NK-92 (cell line): ENCODE data around the gene SLC1A7.

Experiments
- DNase-seq: peaks from one replicate; lab custom pipeline; 2025; ENCODE audit not compliant: unreplicated experiment; lab: John Stamatoyannopoulos, UW

SLC1A7 gene

DNA sequence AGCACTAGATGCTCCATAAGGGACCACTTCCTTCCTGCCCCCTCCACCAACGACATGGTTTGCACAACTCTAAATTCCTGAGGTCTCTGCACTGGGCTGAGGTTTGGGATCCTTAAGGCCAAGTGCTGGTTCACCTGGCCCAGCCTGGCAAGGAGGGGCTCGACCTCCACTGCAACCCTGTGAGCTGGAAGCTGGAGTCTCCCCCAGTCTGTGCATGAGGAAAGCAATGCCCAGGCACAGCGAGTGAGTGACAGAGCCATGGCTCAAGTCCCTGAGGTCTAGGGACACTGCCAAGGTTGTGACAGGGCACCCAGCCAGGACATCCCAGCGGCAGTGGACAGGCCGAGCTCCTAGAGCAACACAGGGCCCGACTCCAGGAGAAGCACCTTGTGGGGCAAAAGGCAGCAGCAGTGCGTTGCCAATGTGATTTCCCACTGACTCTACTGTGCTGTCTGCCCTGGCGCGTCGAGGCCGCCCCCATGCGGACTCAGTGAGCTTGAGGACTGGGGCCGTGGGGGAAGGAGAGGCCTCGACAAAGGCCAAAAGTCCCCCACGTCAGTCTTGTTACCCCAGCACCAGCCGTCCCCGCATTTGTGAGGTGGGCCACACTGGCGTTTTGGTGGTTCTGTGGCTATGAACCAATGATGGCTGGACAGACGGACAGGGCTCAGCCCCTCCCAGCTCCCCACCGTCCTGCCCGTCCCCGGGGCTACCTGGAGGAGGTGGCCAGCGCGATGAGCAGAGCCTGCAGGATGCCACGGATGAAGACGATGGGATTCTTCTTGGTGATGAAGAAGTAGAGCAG is 50.4 kb downstream of the SLC1A7 start:
- DNase-seq: no peak

DNA sequence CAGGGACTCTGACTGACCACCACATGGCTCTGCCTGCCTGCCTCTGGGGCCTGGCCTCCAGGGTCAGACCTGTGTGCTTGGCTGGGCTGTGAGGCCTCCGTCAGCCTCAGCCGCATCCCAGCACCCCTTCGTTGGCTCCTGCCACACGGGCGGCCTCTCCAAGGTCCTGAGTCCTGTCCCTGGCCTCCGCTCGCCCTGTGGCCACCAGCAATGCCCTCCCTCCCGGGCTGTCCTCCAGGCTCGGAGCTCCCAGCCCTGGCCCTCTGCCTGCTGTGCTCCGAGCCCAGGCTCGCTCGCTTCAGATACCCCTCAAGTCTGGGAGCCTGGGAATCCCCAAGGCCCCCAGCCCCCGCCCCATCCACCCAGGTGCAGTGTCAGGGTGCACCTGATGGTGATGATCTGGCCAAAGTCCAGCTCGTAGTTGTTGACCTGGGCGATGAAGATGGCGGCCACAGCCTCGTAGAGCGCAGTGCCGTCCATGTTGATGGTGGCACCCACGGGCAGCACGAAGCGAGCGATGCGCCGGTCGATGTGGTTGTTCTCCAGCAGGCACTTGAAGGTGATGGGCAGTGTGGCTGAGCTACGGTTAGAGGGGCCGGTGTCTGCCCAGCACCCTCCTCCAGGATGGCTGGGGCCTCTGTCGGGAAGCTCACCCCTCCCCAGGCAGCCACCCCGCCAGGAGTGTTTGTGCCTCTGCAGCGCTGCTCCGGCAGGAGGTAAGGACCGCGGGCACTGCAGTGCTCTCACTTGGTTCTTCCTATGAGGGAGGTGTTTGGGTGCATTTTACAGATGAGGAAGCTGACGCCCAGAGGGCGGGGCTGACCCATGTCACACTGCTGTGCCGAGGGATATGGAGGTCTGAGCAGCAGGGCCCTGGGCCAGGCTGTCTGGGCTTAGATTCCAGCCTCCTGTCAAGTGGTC is 52.0 kb downstream of the SLC1A7 start:
- no peak for DNase-seq

- no peak for DNase-seq
Measured at GRCh38 chr1:53089478-53090226, 52.8 kb downstream of the SLC1A7 start.

DNA sequence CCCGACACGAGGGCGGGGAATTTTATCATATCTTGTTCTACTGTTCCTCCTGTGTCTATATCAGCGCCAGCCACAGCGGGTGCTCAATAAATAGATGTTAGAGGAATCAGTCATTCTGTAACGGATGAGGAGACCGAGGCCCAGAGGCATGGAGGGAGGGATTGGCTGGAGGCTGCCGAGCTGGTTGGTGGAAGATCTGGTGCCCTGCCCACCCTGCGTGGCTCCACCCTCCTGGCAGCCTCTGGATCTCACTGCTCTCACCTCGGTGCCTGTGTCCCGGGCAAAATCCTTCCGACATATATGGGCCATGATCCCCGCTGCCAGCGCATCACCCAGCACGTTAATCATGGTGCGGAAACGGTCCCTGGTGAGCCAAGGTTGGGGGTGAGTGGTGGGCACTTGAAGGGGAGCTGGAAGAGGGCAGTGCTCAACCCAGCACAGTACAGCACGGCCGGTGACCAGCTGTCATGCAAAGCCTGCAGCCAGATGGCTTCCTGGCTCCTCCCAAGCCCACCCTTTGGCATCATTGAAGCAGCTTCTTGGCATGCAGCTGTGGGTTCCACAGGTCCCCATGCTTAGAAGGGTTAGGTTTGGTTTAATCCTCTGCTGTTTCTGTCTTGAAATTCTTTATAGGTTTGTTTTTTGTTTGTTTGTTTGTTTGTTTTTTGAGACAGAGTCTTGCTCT is 53.7 kb downstream of the SLC1A7 start:
- DNase-seq: no peak

- DNase-seq: no peak
Measured at GRCh38 chr1:53087332-53088285, 54.8 kb downstream of the SLC1A7 start.

DNA sequence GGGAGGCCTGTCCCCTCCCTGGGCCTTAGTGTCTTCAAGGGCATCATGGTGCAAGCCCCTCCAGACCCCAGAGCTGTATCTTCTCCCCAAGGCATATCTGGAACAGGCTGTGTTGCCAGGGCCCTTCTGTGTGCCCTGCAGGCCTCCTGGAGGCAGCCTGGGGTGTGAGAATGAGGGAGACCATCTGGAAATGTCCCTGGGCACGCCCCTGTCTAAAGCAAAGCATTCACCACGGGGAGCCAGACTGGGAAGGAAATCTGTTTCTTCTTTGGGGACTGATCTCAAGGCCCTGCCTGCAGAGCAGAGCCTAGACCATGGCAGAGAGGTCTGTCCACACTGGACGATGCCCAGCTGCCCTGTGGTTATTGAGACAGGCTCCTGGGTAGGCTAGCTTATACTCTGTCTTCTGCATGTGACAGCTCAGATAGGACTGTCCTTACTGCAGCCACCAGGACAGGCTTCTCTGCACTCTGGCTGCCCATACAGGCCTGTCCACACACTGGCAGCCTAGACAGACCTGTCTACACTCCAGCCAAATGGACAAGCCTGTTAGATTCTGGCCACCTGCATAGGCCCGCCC is 55.9 kb downstream of the SLC1A7 start:
- DNase-seq: no peak

DNA sequence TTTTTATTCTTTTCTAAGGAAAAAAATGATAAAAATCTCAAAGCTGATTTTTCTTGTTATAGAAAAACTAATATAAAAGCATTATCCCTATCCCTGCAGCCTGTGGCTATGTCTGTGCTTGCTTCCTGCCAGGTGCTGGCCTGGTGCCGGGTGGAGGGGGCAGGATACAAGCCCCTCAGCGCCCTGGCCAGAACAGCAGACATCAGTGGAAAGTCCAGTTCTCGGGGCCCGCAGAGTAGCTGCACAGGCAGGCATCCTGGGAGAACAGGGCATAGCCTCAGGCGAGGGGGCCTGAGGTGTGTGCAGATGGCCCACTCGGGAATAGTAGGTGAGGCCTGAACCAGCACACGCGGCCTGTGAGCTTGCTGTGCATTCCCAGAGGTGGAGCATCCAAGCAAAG is 57.0 kb downstream of the SLC1A7 start:
- no peak for DNase-seq

DNA sequence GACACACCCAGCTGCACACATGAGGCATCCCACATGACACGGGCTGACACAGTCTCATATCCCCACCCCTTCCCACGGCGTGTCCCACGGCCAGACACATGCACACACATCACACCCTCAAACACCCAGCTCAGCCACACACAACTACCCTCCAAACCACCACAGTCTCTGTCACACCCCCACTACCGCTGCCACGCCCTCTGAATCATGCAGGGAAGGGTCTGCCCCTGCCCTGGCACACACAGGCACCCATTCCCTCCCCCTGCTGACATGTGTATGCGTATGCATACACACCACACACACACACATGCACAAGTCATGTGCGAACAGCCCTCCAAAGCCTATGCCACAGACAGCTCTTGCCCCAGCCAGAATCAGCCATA is 57.9 kb downstream of the SLC1A7 start:
- no peak for DNase-seq

DNA sequence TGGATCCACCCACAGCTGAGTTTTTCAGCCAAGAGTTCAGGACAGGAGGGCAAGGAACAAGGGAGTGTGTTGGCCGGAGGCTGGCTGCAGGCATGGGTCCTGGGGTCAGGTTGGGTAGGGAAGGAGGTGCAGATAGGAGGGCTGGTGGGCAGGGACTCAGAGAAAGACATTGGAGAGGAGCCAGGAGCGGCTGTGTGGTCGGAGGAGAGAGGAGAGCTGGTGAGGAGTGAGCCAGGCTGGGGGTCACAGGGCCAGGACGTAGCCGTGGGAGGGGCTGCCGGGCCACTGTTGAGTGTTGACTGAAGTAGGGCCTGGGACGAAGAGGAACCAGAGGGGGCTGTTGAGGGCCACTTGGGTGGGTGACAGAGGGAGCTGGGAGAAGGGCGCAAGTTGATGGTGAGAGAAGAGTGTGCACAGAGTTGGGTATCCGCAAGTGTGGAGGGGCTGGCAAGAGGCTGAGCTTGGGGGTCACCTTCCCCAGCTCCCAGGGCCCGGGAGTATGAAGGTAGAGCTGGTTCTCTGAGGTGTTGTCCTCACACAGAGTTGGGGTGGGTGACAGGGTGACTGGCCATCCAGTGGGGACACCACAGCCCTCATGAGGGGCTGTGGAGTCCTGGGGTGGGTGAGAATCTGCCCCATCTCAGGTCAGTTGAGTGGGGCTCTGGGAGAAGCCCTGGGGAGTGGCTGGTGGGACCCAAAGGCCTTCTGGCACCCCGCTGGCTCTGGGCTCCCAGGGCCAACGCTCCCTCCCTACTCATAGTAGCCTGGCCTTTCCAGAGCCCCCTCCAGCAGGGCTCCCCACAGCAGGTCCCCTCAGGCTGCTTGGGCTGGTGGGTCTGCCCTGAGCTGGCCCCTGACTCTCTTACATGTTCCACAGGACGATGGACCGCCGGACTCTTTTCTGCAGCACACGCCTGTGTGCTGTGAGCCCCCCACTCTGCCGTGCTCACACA is 58.5 kb downstream of the SLC1A7 start:
- DNase-seq: no peak

GRCh38 chr1:53082826-53083455 is 59.5 kb downstream of the SLC1A7 start:
- DNase-seq: no peak

DNA sequence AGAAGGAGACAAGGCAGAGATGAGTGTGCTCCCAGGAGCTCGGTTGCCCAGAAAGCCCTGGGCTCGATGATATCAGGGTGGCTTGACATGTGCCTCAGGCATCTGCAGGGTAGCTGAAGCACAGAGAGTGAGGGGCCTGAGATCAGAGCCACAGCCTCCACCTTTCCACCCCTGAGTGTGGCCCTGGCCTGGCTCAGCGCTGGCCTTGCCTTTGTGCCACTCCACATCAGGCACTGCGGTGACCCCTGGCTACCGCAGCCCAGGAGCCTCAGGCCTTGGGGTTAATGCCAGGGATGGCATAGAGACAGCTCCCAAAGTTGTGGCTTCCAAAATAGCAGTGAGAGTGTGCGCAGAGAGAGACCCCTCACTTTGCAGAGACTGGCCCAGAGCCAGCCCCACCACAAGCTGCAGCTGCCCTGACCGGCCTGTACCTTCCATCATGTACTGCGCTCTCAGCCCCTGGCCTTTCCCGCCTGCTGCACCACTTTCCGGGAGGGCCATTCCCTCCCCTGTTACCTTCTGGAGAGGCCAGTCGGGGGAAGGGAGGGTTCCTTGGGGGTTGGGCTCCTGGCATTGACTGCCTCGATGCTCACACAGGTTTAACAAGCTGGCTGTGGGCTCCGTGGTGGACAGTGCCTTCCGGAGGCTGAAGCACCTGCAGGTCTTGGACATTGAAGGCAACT is 60.9 kb downstream of the SLC1A7 start:
- DNase-seq: no peak

- DNase-seq: no peak
Measured at GRCh38 chr1:53080769-53081168, 61.7 kb downstream of the SLC1A7 start.

GRCh38 chr1:53080041-53080440 is 62.4 kb downstream of the SLC1A7 start:
- DNase-seq: no peak

DNA sequence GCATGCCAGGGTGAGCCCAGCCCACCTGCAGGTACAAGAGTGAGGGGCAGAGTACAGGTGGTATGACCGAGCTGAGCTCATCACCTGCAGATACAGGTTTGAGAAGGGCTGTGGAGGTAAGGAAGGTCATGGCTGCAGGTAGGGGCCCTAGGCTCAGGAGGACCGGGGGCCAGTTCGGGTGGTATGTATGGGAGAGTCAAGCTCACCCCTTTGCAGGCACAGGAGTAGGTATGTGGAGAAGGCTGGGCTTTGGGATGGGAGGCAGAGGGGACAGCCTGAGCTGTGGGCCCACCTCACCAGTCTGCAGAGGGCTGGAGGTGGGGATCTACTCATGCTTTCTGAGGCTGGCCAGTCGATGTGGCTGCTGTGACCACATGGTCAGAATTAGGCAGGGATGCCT is 63.2 kb downstream of the SLC1A7 start:
- DNase-seq: no peak

DNA sequence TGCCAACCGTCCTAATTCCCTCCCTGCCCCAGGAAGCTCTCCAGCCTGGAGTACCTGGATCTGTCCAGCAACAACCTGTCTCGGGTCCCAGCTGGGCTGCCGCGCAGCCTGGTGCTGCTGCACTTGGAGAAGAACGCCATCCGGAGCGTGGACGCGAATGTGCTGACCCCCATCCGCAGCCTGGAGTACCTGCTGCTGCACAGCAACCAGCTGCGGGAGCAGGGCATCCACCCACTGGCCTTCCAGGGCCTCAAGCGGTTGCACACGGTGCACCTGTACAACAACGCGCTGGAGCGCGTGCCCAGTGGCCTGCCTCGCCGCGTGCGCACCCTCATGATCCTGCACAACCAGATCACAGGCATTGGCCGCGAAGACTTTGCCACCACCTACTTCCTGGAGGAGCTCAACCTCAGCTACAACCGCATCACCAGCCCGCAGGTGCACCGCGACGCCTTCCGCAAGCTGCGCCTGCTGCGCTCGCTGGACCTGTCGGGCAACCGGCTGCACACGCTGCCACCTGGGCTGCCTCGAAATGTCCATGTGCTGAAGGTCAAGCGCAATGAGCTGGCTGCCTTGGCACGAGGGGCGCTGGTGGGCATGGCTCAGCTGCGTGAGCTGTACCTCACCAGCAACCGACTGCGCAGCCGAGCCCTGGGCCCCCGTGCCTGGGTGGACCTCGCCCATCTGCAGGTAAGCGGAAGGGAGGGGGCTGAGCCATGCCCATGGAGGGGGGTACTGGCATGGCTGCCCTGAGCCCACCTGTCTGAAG is 63.9 kb downstream of the SLC1A7 start:
- no peak for DNase-seq

DNA sequence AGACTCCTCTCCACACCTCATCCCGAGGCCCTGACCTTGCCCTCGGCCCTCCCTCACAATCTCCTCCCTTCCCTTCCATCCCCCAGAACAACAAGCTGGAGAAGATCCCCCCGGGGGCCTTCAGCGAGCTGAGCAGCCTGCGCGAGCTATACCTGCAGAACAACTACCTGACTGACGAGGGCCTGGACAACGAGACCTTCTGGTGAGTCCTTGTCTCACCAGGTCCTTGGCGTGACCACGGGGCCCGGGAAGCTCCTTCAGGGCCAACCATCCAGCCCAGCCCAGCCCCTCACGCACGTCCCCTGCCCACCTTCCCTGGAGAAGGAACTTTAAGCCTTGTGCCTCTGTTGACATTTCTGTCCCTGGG is 64.9 kb downstream of the SLC1A7 start:
- DNase-seq: no peak
